Kidney (tissue), 22 donors: ENCODE results near the gene FCGBP. TPM values are rescaled to one million over a fixed set of nuclear protein-coding genes. Genes with fewer than 3 reads are reported as not detected.

Source experiments
- DNase-seq, 5 donors: peaks; one replicate each; pipeline ENCODE4 v3.0.0-alpha.2; 2013 to 2020
- FAIRE-seq: peaks from 2 replicates; lab custom pipeline; 2012; peaks lifted over from hg19 to GRCh38; lab: Jason Lieb, UNC
- H3K27ac ChIP-seq, 2 donors: one replicate each; pipeline ENCODE4 v1.7.0; 2013; ENCODE audit warnings: low read depth in 2 of 2, low read length in 2 of 2, inconsistent platforms in 1 of 2
- H3K27me3 ChIP-seq: one replicate; pipeline ENCODE4 v1.7.1; 2013; ENCODE audit warnings: low read length, inconsistent platforms; ENCODE audit not compliant: control insufficient read depth, insufficient read depth
- H3K36me3 ChIP-seq, 3 donors: one replicate each; pipeline versions ENCODE4 v1.7.0 to v1.7.1; 2013; ENCODE audit warnings: low read length in 3 of 3, control low read depth in 1 of 3, inconsistent platforms in 1 of 3; ENCODE audit not compliant: insufficient read depth in 3 of 3, control insufficient read depth in 2 of 3
- H3K4me1 ChIP-seq, 3 donors: one replicate each; pipeline versions ENCODE4 v1.7.0 to v1.7.1; 2013; ENCODE audit warnings: low read length in 3 of 3, inconsistent platforms in 1 of 3, low read depth in 1 of 3; ENCODE audit not compliant: control insufficient read depth in 2 of 3, insufficient read depth in 2 of 3
- H3K4me3 ChIP-seq, 3 donors: one replicate each; pipeline versions ENCODE4 v1.7.0 to v1.8.1; 2013; ENCODE audit warnings: low read length in 3 of 3, control low read depth in 1 of 3, inconsistent platforms in 1 of 3
- H3K9ac ChIP-seq, 3 donors: one replicate each; pipeline versions ENCODE4 v1.7.0 to v1.7.1; 2013; ENCODE audit warnings: low read length in 3 of 3, control low read depth in 1 of 3, inconsistent platforms in 1 of 3
- H3K9me3 ChIP-seq, 3 donors: one replicate each; pipeline versions ENCODE4 v1.7.0 to v1.7.1; 2013; ENCODE audit warnings: low read length in 3 of 3, control low read depth in 1 of 3, inconsistent platforms in 1 of 3; ENCODE audit not compliant: control insufficient read depth in 2 of 3, insufficient read depth in 1 of 3
- CTCF ChIP-seq: IDR thresholded peaks from 3 replicates; pipeline ENCODE4 v1.5.1; 2012; ENCODE audit warnings: mild to moderate bottlenecking, moderate library complexity, borderline replicate concordance; ENCODE audit not compliant: insufficient read depth; ENCODE audit errors: extremely low read depth
- intact Hi-C: fragments of 100-400 bp; cut with DNase I; formaldehyde crosslinking; loops from one replicate; pipeline ENCODE4 v1.11.1; 2022
- long read RNA-seq, 10 donors: library from polyadenylated mRNA in 1 of 10; unstranded in 1 of 10; transcript quantifications; one replicate each; pipeline ENCODE4 v2.0.0 and lab custom pipeline, GENCODE V29; 2021 to 2026
- polyA plus RNA-seq: library from polyadenylated mRNA; stranded (reverse); fragments of 350-450 nt; fragmentation: Illumina TruSeq; extraction: RNeasy Lipid Tissue Mini Kit (QIAGEN cat#74804); gene quantifications from one replicate; pipeline ENCODE4 v1.2.3, GENCODE V29; 2014; ENCODE audit warnings: low read depth, low replicate concordance; ENCODE audit not compliant: insufficient read depth
- total RNA-seq: library from RNA; stranded (reverse); fragmentation: NEBNext Ultra II Directional; extraction: Animal tissue kit (Norgen Biotek cat#: 25700); gene quantifications from one replicate; pipeline ENCODE4 v1.2.1, GENCODE V29; 2021
- donor health status: control.
- donor health status: control.
- donor health status: control.
- donor health status: control.
- donor health status: control.
- donor health status: DM: yes; HTN: yes; CAD: no.
- donor health status: Normal renal cell carcinoma (clear cell type).

Gene FCGBP
- total RNA-seq (51.7 TPM), polyA plus RNA-seq (7.6 TPM)
- long read RNA-seq, donor 1, partial matches to known transcripts, result 6 of 6 reads
- long read RNA-seq, donor 1, other reads (novel, unspliced or antisense), result 0 of 6 reads
- long read RNA-seq, donor 2, partial matches to known transcripts, result 10 of 10 reads
- long read RNA-seq, donor 2, other reads (novel, unspliced or antisense), result 0 of 10 reads
- long read RNA-seq, donor 3, result 0 reads
- long read RNA-seq, donor 4, result 0 reads
- long read RNA-seq, donor 5, result 0 reads
- long read RNA-seq, donor 6, result 0 reads
- long read RNA-seq, donor 7, partial matches to known transcripts, result 15 of 17 reads
- long read RNA-seq, donor 7, other reads (novel, unspliced or antisense), result 2 of 17 reads
- long read RNA-seq, donor 8, partial matches to known transcripts, result 5 of 5 reads
- long read RNA-seq, donor 8, other reads (novel, unspliced or antisense), result 0 of 5 reads
- long read RNA-seq, donor 9, result 0 reads
- long read RNA-seq, donor 10, partial matches to known transcripts, result 9 of 9 reads
- long read RNA-seq, donor 10, other reads (novel, unspliced or antisense), result 0 of 9 reads

GRCh38 chr19:39934584-39935363, at the start of gene FCGBP:
Gene FCGBP (minus strand): TSS chr19:39934634.
- intact Hi-C loops, result no loop called here
- no peaks in the 10 kb centered on the region for H3K9me3 ChIP-seq
- DNase-seq, result no peak
- H3K27me3 ChIP-seq, result no peaks in the 10 kb centered on the region
- H3K4me1 ChIP-seq, result no peaks in the 10 kb centered on the region
- H3K36me3 ChIP-seq, result no peaks in the 10 kb centered on the region
- H3K9ac ChIP-seq, result no peak within 1 kb of the TSS
- no peak within 1 kb of the TSS for H3K27ac ChIP-seq
- no peak for FAIRE-seq
- H3K4me3 ChIP-seq, result no peak within 1 kb of the TSS
- TF ChIP-seq CTCF, result no peak

GRCh38 chr19:39983695-39984300, 49.4 kb upstream of the FCGBP start:
- Histone ChIP-seq H3K9ac (no peak overlapping the region), H3K27ac (no peak overlapping the region), H3K4me3 (no peak overlapping the region), H3K27me3 (no peaks in the 10 kb centered on the region), H3K4me1 (no peaks in the 10 kb centered on the region), H3K9me3 (peaks cover 0 to 15% (median 0%) of the 10 kb centered on the region in 3 donors), H3K36me3 (peaks cover 0 to 22% (median 13%) of the 10 kb centered on the region in 3 donors)
- FAIRE-seq, result no peak
- TF ChIP-seq CTCF, result no peak
- DNase-seq, result no peak
- intact Hi-C loops, result no loop called here

- no peak for FAIRE-seq
These were observed 48.4 kb upstream of the FCGBP start for GRCh38 chr19:39982883-39983282.

More at GRCh38 chr19:39982883-39983282, 48.4 kb upstream of the FCGBP start:
- no peak for TF ChIP-seq CTCF
- DNase-seq, result no peak
- Histone ChIP-seq H3K36me3 (peaks cover 2 to 29% (median 13%) of the 10 kb centered on the region in 3 donors), H3K27me3 (no peaks in the 10 kb centered on the region), H3K27ac (no peak overlapping the region), H3K4me3 (no peak overlapping the region), H3K9me3 (peaks cover 0 to 15% (median 0%) of the 10 kb centered on the region in 3 donors), H3K9ac (no peak overlapping the region), H3K4me1 (no peaks in the 10 kb centered on the region)
- intact Hi-C loops, result no loop called here
